Loucy (cell line): ENCODE results near the gene HOXA3.

Experiments
- H2AFZ ChIP-seq: fragments of 200-600 bp; sonication (generic); 2 replicates; pipeline ENCODE4 v1.6.0; 2016; ENCODE audit warnings: antibody characterized with exemption, mild to moderate bottlenecking, low read length, moderate library complexity
- H3F3A ChIP-seq: fragments of 200-600 bp; 2 replicates; pipeline ENCODE4 v1.6.0; 2016; ENCODE audit warnings: antibody characterized with exemption, low read depth, mild to moderate bottlenecking
- H3K27me3 ChIP-seq: fragments of 200-600 bp; sonication (generic); 2 replicates; pipeline ENCODE4 v1.6.1; 2014; ENCODE audit warnings: low read length, mild to moderate bottlenecking; ENCODE audit not compliant: insufficient read depth, poor library complexity, severe bottlenecking
- H3K36me3 ChIP-seq: fragments of 200-600 bp; sonication (generic); 2 replicates; pipeline ENCODE4 v1.6.1; 2016; ENCODE audit warnings: low read length; ENCODE audit not compliant: insufficient read depth
- H3K4me1 ChIP-seq: fragments of 200-600 bp; sonication (generic); 2 replicates; pipeline ENCODE4 v1.5.1; 2014; ENCODE audit warnings: low read length, mild to moderate bottlenecking; ENCODE audit not compliant: insufficient read depth, poor library complexity, severe bottlenecking
- H3K4me2 ChIP-seq: fragments of 200-600 bp; sonication (generic); 2 replicates; pipeline ENCODE4 v1.6.0; 2014; ENCODE audit warnings: antibody characterized with exemption, low read length, low read depth, mild to moderate bottlenecking; ENCODE audit not compliant: poor library complexity, severe bottlenecking
- H3K4me3 ChIP-seq: fragments of 200-600 bp; sonication (generic); 2 replicates; pipeline ENCODE4 v1.5.1; 2014; ENCODE audit warnings: low read length, mild to moderate bottlenecking, mixed read lengths; ENCODE audit not compliant: poor library complexity, severe bottlenecking
- H3K79me2 ChIP-seq: fragments of 200-600 bp; sonication (generic); 2 replicates; pipeline ENCODE4 v1.6.1; 2014; ENCODE audit warnings: low read length; ENCODE audit not compliant: insufficient read depth
- H3K9ac ChIP-seq: fragments of 200-600 bp; sonication (generic); 2 replicates; pipeline ENCODE4 v1.6.0; 2014; ENCODE audit warnings: mild to moderate bottlenecking, low read depth, low read length, moderate library complexity; ENCODE audit not compliant: poor library complexity, severe bottlenecking
- H3K9me2 ChIP-seq: fragments of 200-600 bp; sonication (generic); replicated peaks from 2 replicates; pipeline ENCODE4 v1.6.1; 2016; ENCODE audit warnings: low read depth, low read length, mixed read lengths
- H3K9me3 ChIP-seq: fragments of 200-600 bp; sonication (generic); 2 replicates; pipeline ENCODE4 v1.6.1; 2014; ENCODE audit warnings: mild to moderate bottlenecking, antibody characterized with exemption, low read length, low read depth; ENCODE audit not compliant: insufficient read depth
- H4K20me1 ChIP-seq: fragments of 200-600 bp; sonication (generic); 2 replicates; pipeline ENCODE4 v1.6.0; 2014; ENCODE audit warnings: antibody characterized with exemption, low read length, mild to moderate bottlenecking; ENCODE audit not compliant: insufficient read depth, poor library complexity, severe bottlenecking
- CTCF ChIP-seq: fragments of 200-600 bp; sonication (generic); conservative IDR thresholded peaks from 2 replicates; pipeline ENCODE4 v1.5.1; 2014; ENCODE audit warnings: mild to moderate bottlenecking, antibody characterized with exemption, low read length
- EZH2phosphoT487 ChIP-seq: fragments of 200-600 bp; IDR thresholded peaks from 2 replicates; pipeline ENCODE4 v1.6.1; 2018; ENCODE audit warnings: antibody characterized with exemption, mild to moderate bottlenecking, moderate library complexity, borderline replicate concordance

The HOXA3 gene

DNA sequence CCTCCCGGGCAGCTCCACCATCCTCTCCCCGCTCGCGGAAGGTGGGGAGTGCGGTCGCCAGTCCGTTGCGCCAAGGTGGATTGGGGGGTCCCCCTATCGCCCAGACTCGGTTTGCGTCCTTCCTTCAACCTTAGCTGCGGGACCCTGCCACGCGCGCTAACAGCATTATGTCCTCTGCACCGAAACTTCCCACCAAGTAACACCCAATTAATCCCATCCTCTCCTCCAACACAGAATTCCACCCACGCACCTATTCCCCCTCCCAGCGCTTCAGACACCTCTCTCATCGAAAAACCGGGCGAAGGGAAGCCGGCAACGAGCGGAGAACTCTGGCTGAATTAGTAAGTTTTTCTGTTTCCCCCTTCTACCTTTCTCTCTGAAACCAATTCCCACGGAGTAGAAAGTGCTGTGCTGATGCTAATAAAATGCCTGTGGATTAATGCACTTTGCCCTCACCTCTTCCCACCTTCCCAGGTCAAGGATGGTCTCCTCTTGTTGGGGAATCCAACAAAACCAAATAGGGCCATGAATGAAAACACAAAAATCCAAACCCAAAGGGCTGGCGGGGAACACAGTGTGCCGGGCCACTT, 947 bp downstream of the HOXA3 start:
- Histone ChIP-seq H4K20me1 (peaks cover 56% of the 10 kb centered on the region), H3K4me1 (peaks cover 32% of the 10 kb centered on the region), H3K4me3 (peak overlapping the region; percentile 94), H3K9ac (peak overlapping the region; percentile 99), H3K9me2 (no peaks in the 10 kb centered on the region), H3K36me3 (peaks cover 36% of the 10 kb centered on the region), H3K9me3 (no peaks in the 10 kb centered on the region), H3K27me3 (peaks cover 35% of the 10 kb centered on the region), H3K4me2 (peak overlapping the region; percentile 91), H3F3A (no peaks in the 10 kb centered on the region), H3K79me2 (peaks cover 100% of the 10 kb centered on the region), H2AFZ (no peak overlapping the region)
- TF ChIP-seq EZH2phosphoT487 (no peak), CTCF (no peak)

DNA sequence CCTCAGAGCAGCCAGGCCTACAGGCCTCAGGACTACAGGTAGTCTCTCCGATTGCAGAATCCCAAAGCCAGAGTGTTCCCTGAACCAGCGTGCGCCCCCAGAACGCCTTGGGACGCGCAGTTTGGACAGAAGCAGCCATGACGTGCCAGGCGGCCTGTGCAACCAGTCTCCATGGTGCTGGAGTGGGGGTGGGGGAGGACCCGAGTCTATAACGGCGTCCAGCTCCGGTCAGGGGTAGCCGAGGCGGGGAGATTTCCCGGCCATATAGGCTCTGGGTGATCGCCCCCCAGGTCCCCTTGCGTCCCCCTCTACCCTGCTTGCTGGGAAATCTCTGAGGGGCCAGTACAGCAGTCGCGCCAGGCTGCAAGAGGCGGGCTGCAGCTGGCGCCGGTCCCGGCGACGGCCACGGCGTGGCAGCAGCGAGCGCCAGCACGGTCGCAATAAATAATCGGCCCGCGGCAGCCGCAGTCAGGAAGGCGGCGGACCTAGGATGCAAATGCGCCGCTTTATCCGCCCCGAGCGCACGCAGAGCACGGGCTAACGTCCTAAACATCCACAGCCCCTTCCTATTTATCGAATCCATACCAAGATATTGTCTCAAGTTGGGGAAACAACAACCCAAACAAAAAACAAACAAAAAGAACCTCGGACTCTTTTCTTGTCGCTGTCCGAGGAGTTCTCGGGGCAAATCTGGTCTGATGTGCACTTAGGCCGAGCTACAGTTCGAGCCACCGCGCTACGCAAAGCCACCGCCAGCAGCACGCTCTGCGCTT, 1.6 kb downstream of the HOXA3 start:
- TF ChIP-seq CTCF: peak; percentile 70
- TF ChIP-seq EZH2phosphoT487: no peak
- H3K79me2 ChIP-seq: peaks cover 100% of the 10 kb centered on the region
- H3K27me3 ChIP-seq: peaks cover 35% of the 10 kb centered on the region

GRCh38 chr7:27149842-27150567, 2.4 kb downstream of the HOXA3 start:
- Histone ChIP-seq H3K9me2 (no peaks in the 10 kb centered on the region), H3F3A (no peaks in the 10 kb centered on the region), H3K9ac (peak overlapping the region; percentile 99), H3K9me3 (no peaks in the 10 kb centered on the region), H3K36me3 (peaks cover 51% of the 10 kb centered on the region), H3K4me3 (peak overlapping the region; percentile 94), H3K27me3 (peaks cover 35% of the 10 kb centered on the region), H3K4me2 (peak overlapping the region; percentile 91), H2AFZ (no peak overlapping the region), H4K20me1 (peaks cover 71% of the 10 kb centered on the region), H3K4me1 (peaks cover 37% of the 10 kb centered on the region), H3K79me2 (peaks cover 100% of the 10 kb centered on the region)
- TF ChIP-seq EZH2phosphoT487: no peak
- 0 out of 2 replicates have a peak, but pooled peaks have one; percentile 7 for TF ChIP-seq CTCF

More for the DNA sequence above, 1.6 kb downstream of the HOXA3 start:
- peak overlapping the region; percentile 91 for H3K4me2 ChIP-seq
- H3K9me2 ChIP-seq: no peaks in the 10 kb centered on the region
- H3K9me3 ChIP-seq: no peaks in the 10 kb centered on the region
- peak overlapping the region; percentile 94 for H3K4me3 ChIP-seq
- H3F3A ChIP-seq: no peaks in the 10 kb centered on the region
- no peak overlapping the region for H2AFZ ChIP-seq
- peaks cover 37% of the 10 kb centered on the region for H3K4me1 ChIP-seq
- H4K20me1 ChIP-seq: peaks cover 63% of the 10 kb centered on the region
- peaks cover 43% of the 10 kb centered on the region for H3K36me3 ChIP-seq
- H3K9ac ChIP-seq: peak overlapping the region; percentile 99
